Right lobe of liver (tissue), 4 donors: ENCODE measurements around the gene SNAI1.

ENCODE experiments used
- CTCF ChIP-seq, 4 donors: fragments of 200-600 bp in 3 of 4; fragments of 450-650 bp in 1 of 4; IDR thresholded peaks; one replicate each; pipeline versions ENCODE4 v1.5.1 to v1.8.0; 2016 to 2022; ENCODE audit warnings: antibody characterized with exemption in 4 of 4, mild to moderate bottlenecking in 2 of 4
- POLR2A ChIP-seq: fragments of 450-650 bp; IDR thresholded peaks from one replicate; pipeline ENCODE4 v1.6.1; 2017; ENCODE audit warnings: antibody characterized with exemption, mild to moderate bottlenecking
- donor health status: DM: no; HTN: no; CAD: no.
- donor health status: DM: no; HTN: no; CAD: no.
- donor health status: DM: no; HTN: yes; CAD: no.

- TF ChIP-seq CTCF (IDR thresholded peaks at IDR 0.05): no peak
- no peak for TF ChIP-seq POLR2A
Measured at GRCh38 chr20:50036703-50037102, 53.9 kb downstream of the SNAI1 start.
